Activated naive CD4-positive, alpha-beta T cell treated with anti-CD3 and anti-CD28 coated beads, Interleukin-2, amount 50 U/mL, for 72 hours (primary cell): ENCODE results near the gene DPH7. TPM values are rescaled to one million over a fixed set of nuclear protein-coding genes. Genes with fewer than 3 reads are reported as not detected.
"Not testable (repeated sequence)": the region's sequence is repeated elsewhere in the genome, so short reads cannot be mapped to it uniquely, and the experiment has no call there.

Experiments
- ATAC-seq, 2 donors: fragments of 150-1000 bp; cut with Tn5 transposase; 2 replicates each; pipeline ENCODE4 v1.10.0; 2021; ENCODE audit warnings: mild to moderate bottlenecking in 2 of 2, moderate library complexity in 2 of 2
- DNase-seq, 2 donors: peaks; one replicate each; pipeline ENCODE4 v3.0.0; 2021 to 2022; ENCODE audit warnings: low spot score in 2 of 2
- H3K27ac Mint-ChIP-seq, 2 donors: one replicate each; pipeline ENCODE4 v1.8.0; 2022; ENCODE audit warnings: mild to moderate bottlenecking in 2 of 2, mixed read lengths in 2 of 2
- H3K36me3 Mint-ChIP-seq, 2 donors: one replicate each; pipeline ENCODE4 v1.8.0; 2022; ENCODE audit warnings: mixed read lengths in 2 of 2
- H3K9me3 Mint-ChIP-seq, 2 donors: one replicate each; pipeline ENCODE4 v1.8.0; 2022; ENCODE audit warnings: mixed read lengths in 2 of 2
- total RNA-seq, 2 donors: library from RNA; stranded (reverse); gene quantifications; one replicate each; pipeline ENCODE4 v1.2.3, GENCODE V29; 2022

The DPH7 gene
- total RNA-seq, 2 donors from 2014 or later = 30.1 to 64.7 TPM

DNA sequence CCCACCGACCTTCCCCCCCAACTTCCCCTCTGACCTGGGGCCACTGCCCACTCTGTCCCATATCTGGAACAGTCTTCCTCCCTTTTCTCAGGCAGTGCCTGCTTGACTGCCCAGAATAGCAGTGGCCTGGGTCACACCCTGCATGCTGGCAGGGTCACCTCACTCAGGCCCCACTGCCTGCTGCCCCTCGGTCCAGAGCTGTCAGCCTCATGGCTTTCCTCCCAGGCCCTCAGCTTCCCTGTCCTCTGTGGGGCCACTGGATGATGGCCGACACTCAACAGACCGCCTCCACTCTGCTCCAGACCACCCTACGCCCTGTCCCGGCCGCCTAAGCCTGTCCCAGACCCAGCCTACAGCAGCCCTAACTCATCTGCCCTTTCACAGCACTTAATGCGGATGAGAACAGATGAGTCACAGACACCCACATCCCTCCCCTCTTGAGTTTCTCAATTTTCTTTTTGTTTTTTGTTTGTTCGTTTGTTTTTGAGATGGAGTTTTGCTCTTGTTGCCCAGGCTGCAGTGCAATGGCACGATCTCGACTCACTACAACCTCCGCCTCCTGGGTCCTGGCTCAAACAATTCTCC lies 34.5 kb downstream of the DPH7 start:
- Mint-ChIP-seq H3K36me3 (no peaks in the 10 kb centered on the region), H3K27ac (peak overlapping the region; percentile 41 to 85), H3K9me3 (no peaks in the 10 kb centered on the region)
- DNase-seq (no peak), ATAC-seq (peak in 1 of 2 donors; percentile 24)

DNA sequence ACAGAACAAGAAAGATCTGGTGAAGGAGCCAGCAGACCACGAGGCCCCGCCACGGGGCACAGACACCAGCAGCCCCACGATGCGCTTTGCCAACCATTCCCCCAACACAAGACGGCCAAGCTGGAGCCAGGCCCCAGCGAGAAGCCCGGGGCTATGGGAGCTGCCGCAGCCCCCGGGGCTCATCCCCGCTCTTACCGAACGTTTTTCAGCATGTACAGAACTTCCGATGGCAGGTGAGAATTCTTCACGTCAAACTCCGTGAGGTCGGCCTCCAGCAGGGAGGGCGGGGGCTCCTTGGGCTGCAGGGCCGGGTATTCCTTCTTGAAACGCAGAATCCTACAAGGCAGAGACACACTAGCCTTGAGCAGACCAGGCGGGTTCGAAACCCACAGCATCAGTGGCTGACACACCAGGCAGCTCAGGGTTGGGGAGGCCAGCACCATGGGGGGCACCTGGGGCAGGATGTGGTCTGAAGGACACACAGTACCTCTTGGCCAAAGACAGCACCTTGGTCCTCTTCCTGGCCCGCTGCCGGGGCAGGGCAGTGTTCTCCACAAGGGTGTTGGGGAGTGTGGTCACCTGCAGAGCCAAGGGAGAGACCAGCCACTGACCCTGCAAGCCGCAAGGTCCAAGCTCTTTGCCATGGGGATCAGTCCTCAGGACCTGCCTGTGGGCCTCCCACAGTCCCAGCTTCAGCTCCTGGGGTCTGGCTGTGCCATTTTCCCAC lies 35.3 kb downstream of the DPH7 start:
- DNase-seq (no peak), ATAC-seq (no peak)
- Mint-ChIP-seq H3K27ac (no peak overlapping the region), H3K36me3 (no peaks in the 10 kb centered on the region), H3K9me3 (no peaks in the 10 kb centered on the region)

DNA sequence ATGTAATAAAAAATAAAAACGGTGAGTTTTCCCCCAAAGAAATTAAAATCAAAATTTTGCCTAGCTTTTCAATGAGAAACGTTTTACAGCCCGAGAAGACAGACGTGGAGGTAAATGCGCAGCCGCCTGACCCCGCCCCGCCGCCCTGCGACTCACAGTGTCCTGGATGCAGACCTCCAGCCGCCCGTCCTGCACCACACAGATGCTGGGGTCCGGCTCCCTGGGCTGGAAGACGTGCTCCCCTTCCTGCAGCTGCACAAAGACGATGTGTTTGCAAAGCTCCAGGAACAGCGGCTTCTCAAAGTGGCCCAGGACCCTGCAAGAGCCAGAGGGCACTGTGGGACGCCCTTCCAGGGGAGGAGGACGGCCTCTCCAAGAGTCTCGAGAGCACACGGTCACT lies 36.2 kb downstream of the DPH7 start:
- H3K9me3 Mint-ChIP-seq = no peaks in the 10 kb centered on the region
- no peak for ATAC-seq

DNA sequence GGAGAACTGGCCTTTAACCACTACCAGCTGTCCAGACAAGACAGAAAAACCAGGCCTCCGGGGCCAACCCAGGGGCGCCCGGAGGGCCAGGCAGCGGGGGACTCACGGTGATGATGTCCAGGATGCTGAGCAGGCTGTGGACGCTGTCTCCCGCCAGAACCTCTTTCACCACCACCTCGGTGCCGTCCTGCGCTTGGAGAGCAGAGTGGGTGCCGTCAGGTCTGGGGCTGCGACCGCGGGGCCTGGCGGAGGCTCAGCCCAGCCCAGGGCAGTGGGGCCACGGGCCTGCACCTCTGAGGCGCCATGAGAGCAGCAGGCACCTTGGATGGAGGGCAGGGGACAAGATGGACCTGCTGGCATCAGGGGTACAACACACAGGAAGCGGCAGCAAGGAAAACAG lies 38.2 kb downstream of the DPH7 start:
- ATAC-seq (no peak), DNase-seq (no peak)
- Mint-ChIP-seq H3K36me3 (peaks cover 5 to 7% of the 10 kb centered on the region in 2 donors), H3K27ac (no peak overlapping the region), H3K9me3 (peaks cover 5% of the 10 kb centered on the region in 2 donors)

More for the DNA sequence above, 36.2 kb downstream of the DPH7 start:
- H3K27ac Mint-ChIP-seq = peak overlapping the region in 1 of 2 donors; percentile 81
- no peak for DNase-seq
- H3K36me3 Mint-ChIP-seq = no peaks in the 10 kb centered on the region

DNA sequence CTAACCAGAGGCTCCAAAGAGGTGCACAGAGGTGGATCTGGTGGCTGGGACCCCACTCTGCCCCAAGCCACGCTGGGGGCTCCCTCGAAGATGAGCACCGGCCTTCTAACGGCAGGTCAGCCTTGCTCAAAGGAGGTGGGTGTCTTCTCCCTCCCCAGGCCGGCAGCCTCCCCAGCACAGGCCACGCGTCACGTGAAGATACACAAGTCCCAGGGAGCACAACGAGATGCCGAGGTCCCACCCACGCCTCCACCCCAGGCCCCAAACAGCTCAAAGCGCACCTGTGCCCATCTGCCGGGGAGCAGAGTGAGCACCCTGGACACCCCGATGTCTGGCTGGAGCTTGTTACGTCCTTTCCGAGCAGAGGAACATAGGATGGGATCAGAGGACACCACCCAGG lies 40.7 kb downstream of the DPH7 start:
- H3K27ac Mint-ChIP-seq = peak overlapping the region in 1 of 2 donors; percentile 50

DNA sequence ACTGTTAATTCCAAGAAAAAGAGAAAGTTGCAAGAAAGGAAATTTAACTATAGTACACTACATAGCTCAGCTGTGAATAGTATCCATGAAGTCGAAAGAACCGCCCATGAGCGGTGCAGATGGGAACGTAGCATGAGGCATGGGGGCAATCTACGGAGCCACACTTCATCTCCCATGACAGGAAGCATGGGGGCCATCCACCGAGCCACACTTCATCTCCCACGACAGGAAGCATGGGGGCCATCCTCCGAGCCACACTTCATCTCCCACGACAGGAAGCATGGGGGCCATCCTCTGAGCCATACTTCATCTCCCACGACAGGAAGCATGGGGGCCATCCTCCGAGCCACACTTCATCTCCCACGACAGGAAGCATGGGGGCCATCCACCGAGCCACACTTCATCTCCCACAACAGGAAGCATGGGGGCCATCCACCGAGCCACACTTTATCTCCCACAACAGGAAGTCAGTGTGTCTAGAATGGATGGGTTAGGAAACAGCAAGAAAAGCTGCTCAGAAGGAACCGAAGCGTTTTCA lies 42.1 kb downstream of the DPH7 start:
- peak overlapping the region; percentile 15 to 50 for H3K27ac Mint-ChIP-seq
- ATAC-seq, DNase-seq, H3K9me3 Mint-ChIP-seq, H3K36me3 Mint-ChIP-seq: not testable (repeated sequence)

More for the DNA sequence above, 40.7 kb downstream of the DPH7 start:
- peaks cover 5 to 7% of the 10 kb centered on the region in 2 donors for H3K36me3 Mint-ChIP-seq
- no peak for DNase-seq
- peaks cover 5% of the 10 kb centered on the region in 2 donors for H3K9me3 Mint-ChIP-seq
- no peak for ATAC-seq

DNA sequence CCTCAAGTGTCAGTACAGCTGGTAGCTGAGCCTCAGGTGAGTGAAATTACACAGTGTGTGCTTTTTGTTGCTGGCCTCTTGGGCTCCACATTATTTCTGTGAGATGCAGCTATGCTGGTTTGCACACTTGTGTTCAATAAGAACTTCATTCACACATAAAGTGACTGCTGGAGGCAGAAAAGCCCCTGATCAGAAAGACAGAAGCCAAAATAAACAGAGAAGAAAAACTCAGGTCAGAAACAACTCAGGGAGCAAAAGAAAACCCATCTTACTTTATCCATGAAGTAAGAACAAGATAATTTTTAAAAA lies 43.7 kb downstream of the DPH7 start:
- no peak for DNase-seq

DNA sequence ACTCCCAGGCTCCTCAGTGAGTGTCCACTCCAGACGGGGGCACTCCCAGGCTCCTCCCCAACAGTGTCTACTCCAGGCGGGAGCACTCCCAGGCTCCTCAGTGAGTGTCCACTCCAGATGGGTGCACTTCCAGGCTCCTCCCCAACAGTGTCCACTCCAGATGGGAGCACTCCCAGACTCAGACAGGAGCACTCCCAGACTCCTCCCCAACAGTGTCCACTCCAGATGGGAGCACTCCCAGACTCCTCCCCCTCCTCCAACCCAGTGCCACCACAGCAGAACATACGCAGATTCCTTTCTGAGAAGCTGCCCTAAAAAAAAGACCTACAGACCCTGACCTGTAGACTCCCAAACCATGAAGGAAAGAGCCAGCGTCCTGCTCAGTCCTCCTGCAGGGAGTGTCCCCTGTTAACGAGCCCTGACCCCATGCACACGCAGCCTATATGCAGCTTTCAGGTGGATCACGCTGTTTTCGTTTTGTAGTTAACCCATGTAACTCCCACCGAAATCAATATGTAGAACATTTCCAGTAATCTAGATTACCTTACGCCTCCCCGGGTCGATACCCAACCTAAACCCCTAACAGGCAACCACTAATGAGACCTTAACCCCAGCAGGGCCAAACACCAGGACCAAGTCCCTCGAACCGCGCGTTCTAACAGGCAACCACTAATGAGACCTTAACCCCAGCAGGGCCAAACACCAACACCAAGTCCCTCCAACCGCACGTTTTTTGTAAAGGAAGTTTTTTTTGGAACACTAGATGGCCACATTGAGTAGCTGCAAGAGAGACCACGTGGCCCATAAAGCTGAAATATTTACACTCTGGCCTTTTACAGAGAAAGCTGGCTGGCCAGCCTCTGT lies 44.2 kb downstream of the DPH7 start:
- H3K27ac Mint-ChIP-seq = peak overlapping the region; percentile 29 to 47
- H3K36me3 Mint-ChIP-seq = peaks cover 5 to 7% of the 10 kb centered on the region in 2 donors
- ATAC-seq (peak; percentile 68 to 76), DNase-seq (peak in 1 of 2 donors; percentile 28)
- peaks cover 5% of the 10 kb centered on the region in 2 donors for H3K9me3 Mint-ChIP-seq

More for the DNA sequence above, 43.7 kb downstream of the DPH7 start:
- no peak for ATAC-seq
- Mint-ChIP-seq H3K9me3 (peaks cover 5% of the 10 kb centered on the region in 2 donors), H3K27ac (peak overlapping the region in 1 of 2 donors; percentile 47), H3K36me3 (peaks cover 5 to 7% of the 10 kb centered on the region in 2 donors)

DNA sequence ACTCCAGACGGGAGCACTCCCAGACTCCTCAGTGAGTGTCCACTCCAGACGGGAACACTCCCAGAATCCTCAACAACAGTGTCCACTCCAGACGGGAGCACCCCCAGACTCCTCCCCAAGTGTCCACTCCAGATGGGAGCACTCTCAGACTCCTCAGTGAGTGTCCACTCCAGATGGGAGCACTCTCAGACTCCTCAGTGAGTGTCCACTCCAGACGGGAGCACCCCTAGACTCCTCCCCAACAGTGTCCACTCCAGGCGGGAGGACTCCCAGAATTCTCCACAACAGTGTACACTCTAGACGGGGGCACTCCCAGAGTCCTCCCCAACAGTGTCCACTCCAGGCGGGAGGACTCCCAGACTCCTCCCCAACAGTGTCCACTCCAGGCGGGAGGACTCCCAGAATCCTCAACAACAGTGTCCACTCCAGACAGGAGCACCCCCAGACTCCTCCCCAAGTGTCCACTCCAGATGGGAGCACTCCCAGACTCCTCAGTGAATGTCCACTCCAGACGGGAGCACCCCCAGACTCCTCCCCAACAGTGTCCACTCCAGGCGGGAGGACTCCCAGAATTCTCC lies 45.7 kb downstream of the DPH7 start:
- H3K36me3 Mint-ChIP-seq, H3K27ac Mint-ChIP-seq, ATAC-seq, H3K9me3 Mint-ChIP-seq, DNase-seq: not testable (repeated sequence)

DNA sequence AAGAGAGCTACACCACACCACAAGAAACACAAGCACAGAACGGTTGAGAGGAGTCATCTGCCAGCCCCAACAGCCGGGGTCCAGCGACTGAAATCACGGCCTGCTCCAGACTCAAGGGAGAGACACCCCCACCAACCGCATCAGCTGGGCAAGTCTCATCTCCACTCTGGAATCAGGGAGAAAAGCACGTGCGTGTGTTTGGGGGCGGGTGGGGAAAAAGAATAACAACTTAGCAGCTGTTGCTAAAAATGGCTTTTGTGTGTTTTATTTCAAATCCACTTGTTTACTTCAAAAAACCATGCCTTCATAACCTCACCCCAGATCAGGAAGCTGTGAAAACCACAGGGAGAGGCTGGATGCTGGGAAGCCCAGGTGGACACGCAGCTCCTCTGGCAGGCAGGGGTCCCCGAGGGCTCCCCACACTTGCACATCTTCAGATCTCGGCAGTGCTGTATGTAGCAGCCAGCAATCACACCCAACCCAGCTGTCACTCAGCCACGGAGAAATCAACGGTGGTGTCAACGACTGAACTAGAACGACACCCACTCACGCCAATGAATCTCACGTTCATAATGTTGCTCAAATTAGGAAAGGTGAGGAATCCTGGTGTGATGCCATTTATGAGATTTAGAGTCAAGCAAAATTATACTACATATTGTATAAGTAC lies 47.5 kb downstream of the DPH7 start:
- Mint-ChIP-seq H3K27ac (peak overlapping the region in 1 of 2 donors; percentile 86), H3K36me3 (peaks cover 2 to 4% of the 10 kb centered on the region in 2 donors), H3K9me3 (peaks cover 3% of the 10 kb centered on the region in 2 donors)
- DNase-seq (no peak), ATAC-seq (no peak)

DNA sequence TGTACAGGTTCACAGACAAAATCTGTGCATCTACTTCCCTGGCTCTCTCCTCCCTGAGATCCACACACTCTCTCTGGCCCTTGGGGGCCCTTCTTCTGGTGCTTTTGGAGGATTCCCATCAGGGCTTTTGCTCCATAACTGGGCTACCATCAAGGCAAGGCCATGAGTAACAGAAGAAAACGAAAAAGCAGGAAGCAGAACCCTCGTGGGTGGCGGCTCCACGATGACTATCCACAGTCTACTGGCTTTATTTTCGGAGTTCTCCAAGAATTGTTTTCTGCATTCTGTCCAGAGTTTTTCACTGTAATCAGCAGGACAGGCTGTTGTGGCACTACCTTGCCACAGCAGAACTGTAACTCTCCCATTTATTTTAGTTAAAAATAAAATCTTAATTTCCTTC lies 48.4 kb downstream of the DPH7 start:
- DNase-seq = no peak
- H3K9me3 Mint-ChIP-seq = no peaks in the 10 kb centered on the region
- no peak for ATAC-seq
- H3K36me3 Mint-ChIP-seq = no peaks in the 10 kb centered on the region
- no peak overlapping the region for H3K27ac Mint-ChIP-seq

DNA sequence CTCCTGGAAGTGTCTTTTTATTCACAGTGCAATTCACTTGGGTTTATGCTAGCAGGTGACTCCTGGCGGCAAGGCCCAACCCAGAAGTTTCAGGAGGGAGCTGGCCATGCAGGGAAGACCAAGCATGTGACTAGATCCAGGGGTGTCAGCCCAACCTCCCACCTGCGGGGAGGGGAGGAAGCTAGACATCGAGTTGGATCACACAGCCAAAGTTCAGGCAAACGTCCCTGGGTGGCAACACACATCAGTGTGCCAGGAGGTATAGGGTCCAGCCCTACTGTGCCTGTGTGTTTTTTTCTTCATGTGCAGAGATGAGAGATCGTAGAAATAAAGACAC lies 53.8 kb downstream of the DPH7 start:
- ATAC-seq = no peak
- H3K36me3 Mint-ChIP-seq = no peaks in the 10 kb centered on the region
- no peak for DNase-seq
- H3K27ac Mint-ChIP-seq = no peak overlapping the region
- no peaks in the 10 kb centered on the region for H3K9me3 Mint-ChIP-seq

DNA sequence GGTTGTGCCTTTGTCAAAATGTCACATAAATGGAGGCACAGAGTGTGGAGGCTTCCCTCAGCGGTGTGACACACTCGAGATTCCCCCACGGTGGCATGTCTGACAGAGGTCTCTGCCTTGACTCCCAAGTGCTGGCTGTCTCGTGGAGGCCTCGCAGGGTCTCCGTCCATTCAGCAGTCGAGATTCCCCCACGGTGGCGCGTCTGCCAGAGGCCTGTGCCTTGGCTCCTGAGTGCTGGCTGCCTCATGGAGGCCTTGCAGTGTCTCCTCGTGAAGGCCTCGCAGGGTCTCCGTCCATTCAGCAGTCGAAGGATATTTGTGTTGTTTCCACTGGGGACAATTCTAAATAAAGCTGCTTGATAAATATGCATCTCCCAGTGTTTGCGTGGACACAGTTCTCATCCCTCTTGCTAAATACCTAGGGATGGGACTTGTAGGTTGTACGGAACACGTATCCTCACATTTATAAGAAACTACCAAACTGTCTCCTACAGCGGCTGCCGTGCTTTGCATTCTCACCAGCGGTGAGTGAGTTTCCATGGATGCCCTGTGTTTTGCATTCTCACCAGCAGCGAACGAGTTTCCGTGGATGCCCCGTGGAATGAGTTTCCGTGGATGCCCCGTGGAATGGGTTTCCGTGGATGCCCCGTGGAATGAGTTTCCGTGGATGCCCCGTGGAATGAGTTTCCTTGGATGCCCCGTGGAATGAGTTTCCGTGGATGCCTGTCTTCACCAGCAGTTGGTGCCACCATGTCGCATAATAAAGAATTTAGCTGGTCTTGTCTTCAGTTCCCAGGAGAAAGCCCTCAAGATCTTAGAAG lies 54.4 kb downstream of the DPH7 start:
- Mint-ChIP-seq H3K27ac (no peak overlapping the region), H3K9me3 (no peaks in the 10 kb centered on the region), H3K36me3 (no peaks in the 10 kb centered on the region)
- no peak for DNase-seq
- ATAC-seq = no peak

DNA sequence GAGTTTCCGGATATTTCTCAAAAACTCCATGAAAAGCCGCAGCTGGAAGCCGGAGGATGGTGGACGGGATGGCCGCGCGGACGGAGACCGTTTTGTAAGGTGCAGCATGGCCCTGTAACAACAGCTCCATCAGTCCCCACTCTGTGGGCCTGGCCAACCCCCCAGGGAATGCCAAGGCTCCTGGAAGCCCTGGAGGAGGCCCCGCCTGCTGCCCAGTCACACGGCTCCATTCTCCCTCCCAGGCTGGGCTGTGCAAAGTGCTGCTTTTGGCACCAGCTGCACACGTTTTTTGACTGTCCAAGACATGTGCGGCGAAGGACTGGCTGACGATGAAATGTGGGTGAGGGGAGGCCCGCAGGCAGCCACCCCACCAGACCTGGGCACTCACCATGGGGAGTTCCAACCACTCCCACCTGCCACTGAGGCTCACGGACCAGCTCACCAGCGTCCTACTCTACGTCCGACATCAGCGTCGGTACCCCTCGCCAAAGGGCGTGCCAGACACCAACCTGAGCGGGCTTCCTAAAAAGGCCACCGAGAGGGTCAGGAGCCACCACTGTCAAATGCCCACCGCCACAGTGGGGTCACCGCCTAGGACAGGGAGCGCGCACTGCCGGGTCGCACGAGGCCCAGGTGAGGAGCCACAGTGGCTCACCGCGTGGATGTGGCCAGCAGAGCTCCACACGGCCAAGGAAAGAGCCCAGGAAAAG lies 55.8 kb downstream of the DPH7 start:
- no peaks in the 10 kb centered on the region for H3K36me3 Mint-ChIP-seq
- ATAC-seq = no peak
- no peaks in the 10 kb centered on the region for H3K9me3 Mint-ChIP-seq
- DNase-seq = no peak
- H3K27ac Mint-ChIP-seq = no peak overlapping the region

DNA sequence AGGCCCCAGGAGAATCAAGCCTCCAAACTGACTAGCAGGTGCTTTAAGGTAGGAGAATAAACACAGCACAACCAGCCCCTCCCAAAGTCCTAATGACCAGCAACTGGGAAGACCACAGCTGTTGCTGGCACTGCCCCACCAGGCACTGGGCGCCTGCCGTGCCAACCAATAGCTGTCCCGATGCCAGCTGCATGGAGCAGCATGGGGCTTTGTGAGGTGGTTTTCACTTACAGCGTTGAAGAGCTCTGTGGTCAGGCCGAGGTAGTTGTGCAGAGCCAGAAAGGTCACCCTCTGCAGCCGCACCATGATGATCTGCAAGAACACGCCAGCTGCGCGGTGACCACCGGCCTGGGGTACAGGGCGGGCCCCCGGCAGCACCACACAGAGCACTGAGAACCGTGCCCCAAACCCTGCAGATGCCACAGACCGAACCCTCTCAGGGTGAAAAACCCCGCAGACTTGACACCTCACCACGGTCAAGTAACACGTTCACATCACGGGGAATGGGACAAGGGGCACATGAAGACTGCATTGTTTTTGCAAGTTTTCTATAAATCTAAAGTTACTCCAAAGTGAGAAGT lies 57.2 kb downstream of the DPH7 start:
- no peak overlapping the region for H3K27ac Mint-ChIP-seq
- ATAC-seq = no peak
- H3K9me3 Mint-ChIP-seq = no peaks in the 10 kb centered on the region

More for the DNA sequence above, 57.2 kb downstream of the DPH7 start:
- no peaks in the 10 kb centered on the region for H3K36me3 Mint-ChIP-seq
- no peak for DNase-seq
